Heart left ventricle (tissue), 13 donors: ENCODE measurements around the gene HSPB9.
"Not testable (repeated sequence)": the region's sequence is repeated elsewhere in the genome, so short reads cannot be mapped to it uniquely, and the experiment has no call there.

Experiments
- CTCF ChIP-seq, 12 donors: fragments of 200-600 bp; sonication (generic) in 4 of 12; IDR thresholded peaks; one replicate each; pipeline versions ENCODE4 v1.5.0 to v1.8.0; 2018 to 2022; ENCODE audit warnings: antibody characterized with exemption in 12 of 12, mild to moderate bottlenecking in 5 of 12
- POLR2A ChIP-seq, 2 donors: fragments of 450-650 bp; IDR thresholded peaks; one replicate each; pipeline ENCODE4 v1.6.1; 2017; ENCODE audit warnings: antibody characterized with exemption in 2 of 2, mild to moderate bottlenecking in 2 of 2, moderate library complexity in 2 of 2
- donor health status: ischemic (EF 13 %, LVEDD 7.1; RV severe dilation, severe dysfunction).
- donor health status: DM: no; HTN: yes; CAD: no.
- donor health status: DM: no; HTN: no; CAD: no.
- donor health status: ischemic (EF 25% LVEDD 6.9; RV normal size, moderate dysfunction).
- donor health status: ischemic (EF 25% LVEDD 5.7; RV mildly dilated, moderate dysfunction).
- donor health status: ischemic (EF 35%, LVEDD 5.7; RV mildly dilated, moderate dysfunction).
- donor health status: nonischemic (EF 11% LVEDD 7.7; RV severe dilation, severe dysfunction).
- donor health status: DM: yes; HTN: yes; CAD: no.
- donor health status: PGD.
- donor health status: ischemic (EF 29% LVEDD 5.4; RV normal size, mild dysfunction).
- donor health status: nonischemic (EF 23%, LVEDD 6.1; RV moderate dilation, normal function).

DNA sequence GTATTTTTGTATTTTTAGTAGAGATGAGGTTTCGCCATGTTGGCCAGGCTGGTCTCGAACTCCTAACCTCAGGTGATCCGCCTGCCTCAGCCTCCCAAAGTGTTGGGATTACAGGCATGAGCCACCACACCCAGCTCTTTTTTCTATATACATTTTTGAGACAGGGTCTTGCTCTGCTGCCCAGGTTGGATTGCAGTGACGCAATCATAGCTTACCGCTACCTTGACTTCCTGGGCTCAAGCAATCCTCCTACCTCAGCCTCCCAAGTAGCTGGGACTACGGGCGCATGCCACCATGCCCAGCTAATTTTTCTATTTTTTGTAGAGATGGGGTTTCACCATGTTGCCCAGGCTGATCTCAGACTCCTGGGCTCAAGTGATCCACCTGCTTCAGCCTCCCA, 18.1 kb downstream of the HSPB9 start:
- TF ChIP-seq CTCF, POLR2A (IDR thresholded peaks at IDR 0.05): not testable (repeated sequence)
